Breast epithelium (tissue), 3 donors: ENCODE results near the gene ATP12A.

Experiments used
- CTCF ChIP-seq, 3 donors: fragments of 450-650 bp; IDR thresholded peaks; one replicate each; pipeline ENCODE4 v1.5.1; 2016 to 2017; ENCODE audit warnings: antibody characterized with exemption in 3 of 3, mild to moderate bottlenecking in 3 of 3, moderate library complexity in 3 of 3
- POLR2A ChIP-seq: fragments of 450-650 bp; IDR thresholded peaks from one replicate; pipeline ENCODE4 v1.6.1; 2016; ENCODE audit warnings: antibody characterized with exemption, mild to moderate bottlenecking, moderate library complexity
- POLR2AphosphoS5 ChIP-seq, 3 donors: sonication (generic); formaldehyde crosslinking; IDR thresholded peaks; one replicate each; pipeline ENCODE4 v1.6.1; 2017; ENCODE audit warnings: antibody characterized with exemption in 3 of 3

DNA sequence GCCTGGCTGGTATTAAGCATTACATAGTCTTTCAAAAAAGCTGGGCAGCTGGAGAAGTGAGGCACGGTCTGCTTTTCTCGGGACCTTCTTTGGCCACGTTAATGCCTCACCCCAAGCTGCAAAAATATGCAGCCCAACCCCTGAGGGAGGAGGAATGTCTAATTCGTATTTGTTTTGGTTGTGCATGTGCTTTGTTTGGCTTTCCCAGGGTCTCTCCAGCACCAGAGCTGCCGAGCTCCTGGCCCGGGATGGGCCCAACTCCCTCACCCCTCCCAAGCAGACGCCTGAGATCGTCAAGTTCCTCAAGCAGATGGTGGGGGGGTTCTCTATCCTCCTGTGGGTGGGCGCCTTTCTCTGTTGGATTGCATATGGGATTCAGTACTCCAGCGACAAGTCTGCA lies 7.9 kb downstream of the ATP12A start:
- TF ChIP-seq CTCF (IDR thresholded peaks at IDR 0.05) (no peak), POLR2A (no peak), POLR2AphosphoS5 (IDR thresholded peaks at IDR 0.05) (no peak)
